H1 (cell line): ENCODE data around the gene MAGEB5.

Experiments
- CEBPB ChIP-seq: IDR thresholded peaks from 2 replicates; pipeline ENCODE4 v1.6.1; 2012; ENCODE audit warnings: low read depth, low read length
- CREB1 ChIP-seq: IDR thresholded peaks from 2 replicates; pipeline ENCODE4 v1.6.1; 2012; ENCODE audit warnings: inconsistent platforms
- CTCF ChIP-seq, 3 experiments: IDR thresholded peaks; 1 replicate in 2 of 3; 2 replicates in 1 of 3; pipeline versions ENCODE4 v1.5.1 to v1.6.1; 2011; ENCODE audit warnings: low read length in 3 of 3, mild to moderate bottlenecking in 3 of 3, inconsistent platforms in 2 of 3, low read depth in 1 of 3, moderate library complexity in 1 of 3; ENCODE audit not compliant: insufficient read depth in 1 of 3; ENCODE audit errors: control extremely low read depth in 1 of 3
- POLR2A ChIP-seq, 2 experiments: IDR thresholded peaks; 1 replicate in 1 of 2; 2 replicates in 1 of 2; pipeline ENCODE4 v1.6.1; 2011; ENCODE audit warnings: low read depth in 2 of 2, low read length in 2 of 2, mild to moderate bottlenecking in 2 of 2; ENCODE audit errors: control extremely low read depth in 1 of 2
- POLR2AphosphoS5 ChIP-seq: IDR thresholded peaks from 2 replicates; pipeline ENCODE4 v1.6.1; 2011; ENCODE audit warnings: low read depth, low read length

GRCh38 chrX:26208012-26208411 is 8.0 kb upstream of the MAGEB5 start:
- TF ChIP-seq POLR2AphosphoS5 = no peak
- TF ChIP-seq CEBPB = no peak
- no peak for TF ChIP-seq CTCF (IDR thresholded peaks at IDR 0.05; ENCODE audit: control extremely low read depth in 1 of 3, insufficient read depth in 1 of 3, low read depth in 1 of 3, low read length in 3 of 3)
- TF ChIP-seq CREB1 = no peak
- no peak for TF ChIP-seq POLR2A (IDR thresholded peaks at IDR 0.05; ENCODE audit: control extremely low read depth in 1 of 2, low read depth in 2 of 2, low read length in 2 of 2)
